GM12801 (cell line): Measurements from ENCODE around the gene TSHR.

Source experiments
- CTCF ChIP-seq: IDR thresholded peaks from one replicate; pipeline ENCODE4 v1.5.1; 2011; ENCODE audit warnings: control low read depth; ENCODE audit not compliant: insufficient read length; ENCODE audit errors: extremely low read depth

The TSHR gene

GRCh38 chr14:80982711-80983110 is 27.3 kb downstream of the TSHR start:
- no peak for TF ChIP-seq CTCF

GRCh38 chr14:80987235-80988032 is 32.0 kb downstream of the TSHR start:
- TF ChIP-seq CTCF = peak; percentile 85

GRCh38 chr14:80988192-80988591 is 32.8 kb downstream of the TSHR start:
- TF ChIP-seq CTCF = no peak

GRCh38 chr14:80988735-80989429 is 33.5 kb downstream of the TSHR start:
- no peak for TF ChIP-seq CTCF

- no peak for TF ChIP-seq CTCF
Observed at GRCh38 chr14:80992580-80992979, 37.2 kb downstream of the TSHR start.

- TF ChIP-seq CTCF = no peak
Observed at GRCh38 chr14:80996049-80996901, 40.9 kb downstream of the TSHR start.

- no peak for TF ChIP-seq CTCF
Observed at GRCh38 chr14:81001447-81001846, 46.0 kb downstream of the TSHR start.
